ENCODE results near the gene AFF1. TPM values are rescaled to one million over a fixed set of nuclear protein-coding genes. Genes with fewer than 3 reads are reported as not detected.
"Not testable (repeated sequence)": the region's sequence is repeated elsewhere in the genome, so short reads cannot be mapped to it uniquely, and the experiment has no call there.

The AFF1 gene
- total and polyA plus RNA-seq, 2 donors (not counting 1 experiment from before 2014, with no cell fraction given): 15.5 to 21.1 TPM

DNA sequence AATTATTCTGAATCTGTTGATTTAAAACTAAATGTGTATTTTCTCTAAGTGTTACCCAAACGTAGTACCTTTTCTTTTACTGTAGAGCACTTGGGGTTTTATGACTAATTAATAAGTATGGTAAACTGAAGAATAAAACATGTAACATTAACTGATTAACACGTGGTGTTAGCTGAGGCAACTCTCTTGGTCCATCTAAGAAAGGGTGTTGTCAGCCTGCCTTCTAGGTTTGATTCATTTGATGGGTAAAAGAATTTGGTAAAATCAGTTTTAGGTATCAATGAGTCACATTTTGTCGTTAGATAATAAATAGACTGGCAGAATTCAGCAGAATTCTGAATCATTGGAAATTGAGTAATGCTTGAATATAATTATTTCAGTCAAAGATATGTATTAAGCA lies 99.7 kb downstream of the AFF1 start:
- H3K4me2 ChIP-seq (ENCODE audit: extremely low read depth, insufficient read depth, low read length): no peak overlapping the region
- H3K9me3 ChIP-seq (ENCODE audit: control insufficient read depth, insufficient read depth, low read depth, low read length): no peaks in the 10 kb centered on the region
- no peak overlapping the region for H3K27ac ChIP-seq (ENCODE audit: insufficient read depth, low read length)
- peaks cover 39% of the 10 kb centered on the region for H3K4me1 ChIP-seq (ENCODE audit: control insufficient read depth, extremely low read depth, insufficient read depth, low read length)
- H4K20me1 ChIP-seq (ENCODE audit: control insufficient read depth, extremely low read depth, insufficient read depth, low read length): no peaks in the 10 kb centered on the region
- TF ChIP-seq EZH2 (IDR thresholded peaks at IDR 0.05; ENCODE audit: low read length, missing control alignments): no peak
- TF ChIP-seq, protein P1, sequence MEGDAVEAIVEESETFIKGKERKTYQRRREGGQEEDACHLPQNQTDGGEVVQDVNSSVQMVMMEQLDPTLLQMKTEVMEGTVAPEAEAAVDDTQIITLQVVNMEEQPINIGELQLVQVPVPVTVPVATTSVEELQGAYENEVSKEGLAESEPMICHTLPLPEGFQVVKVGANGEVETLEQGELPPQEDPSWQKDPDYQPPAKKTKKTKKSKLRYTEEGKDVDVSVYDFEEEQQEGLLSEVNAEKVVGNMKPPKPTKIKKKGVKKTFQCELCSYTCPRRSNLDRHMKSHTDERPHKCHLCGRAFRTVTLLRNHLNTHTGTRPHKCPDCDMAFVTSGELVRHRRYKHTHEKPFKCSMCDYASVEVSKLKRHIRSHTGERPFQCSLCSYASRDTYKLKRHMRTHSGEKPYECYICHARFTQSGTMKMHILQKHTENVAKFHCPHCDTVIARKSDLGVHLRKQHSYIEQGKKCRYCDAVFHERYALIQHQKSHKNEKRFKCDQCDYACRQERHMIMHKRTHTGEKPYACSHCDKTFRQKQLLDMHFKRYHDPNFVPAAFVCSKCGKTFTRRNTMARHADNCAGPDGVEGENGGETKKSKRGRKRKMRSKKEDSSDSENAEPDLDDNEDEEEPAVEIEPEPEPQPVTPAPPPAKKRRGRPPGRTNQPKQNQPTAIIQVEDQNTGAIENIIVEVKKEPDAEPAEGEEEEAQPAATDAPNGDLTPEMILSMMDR (conservative IDR thresholded peaks at IDR 0.05 in 1 of 2, IDR thresholded peaks at IDR 0.05 in 1 of 2; ENCODE audit: low read depth in 1 of 2, low read length in 2 of 2): no peak
- no peak for DNase-seq (ENCODE audit: low read depth in 2 of 2)
- no peaks in the 10 kb centered on the region for H3K36me3 ChIP-seq (ENCODE audit: control insufficient read depth, insufficient read depth, low read length)
- H3K79me2 ChIP-seq (ENCODE audit: control insufficient read depth, insufficient read depth, low read length): peaks cover 56% of the 10 kb centered on the region
- H2AFZ ChIP-seq (ENCODE audit: low read length): no peak overlapping the region
- no peaks in the 10 kb centered on the region for H3K27me3 ChIP-seq (ENCODE audit: control insufficient read depth, insufficient read depth, low read length)
- H3K9ac ChIP-seq (ENCODE audit: insufficient read depth, low read length): no peak overlapping the region
- H3K4me3 ChIP-seq (replicated peaks in 1 of 4; ENCODE audit: control extremely low read depth in 1 of 4, insufficient read depth in 1 of 4, low read depth in 3 of 4, low read length in 4 of 4): no peak overlapping the region

DNA sequence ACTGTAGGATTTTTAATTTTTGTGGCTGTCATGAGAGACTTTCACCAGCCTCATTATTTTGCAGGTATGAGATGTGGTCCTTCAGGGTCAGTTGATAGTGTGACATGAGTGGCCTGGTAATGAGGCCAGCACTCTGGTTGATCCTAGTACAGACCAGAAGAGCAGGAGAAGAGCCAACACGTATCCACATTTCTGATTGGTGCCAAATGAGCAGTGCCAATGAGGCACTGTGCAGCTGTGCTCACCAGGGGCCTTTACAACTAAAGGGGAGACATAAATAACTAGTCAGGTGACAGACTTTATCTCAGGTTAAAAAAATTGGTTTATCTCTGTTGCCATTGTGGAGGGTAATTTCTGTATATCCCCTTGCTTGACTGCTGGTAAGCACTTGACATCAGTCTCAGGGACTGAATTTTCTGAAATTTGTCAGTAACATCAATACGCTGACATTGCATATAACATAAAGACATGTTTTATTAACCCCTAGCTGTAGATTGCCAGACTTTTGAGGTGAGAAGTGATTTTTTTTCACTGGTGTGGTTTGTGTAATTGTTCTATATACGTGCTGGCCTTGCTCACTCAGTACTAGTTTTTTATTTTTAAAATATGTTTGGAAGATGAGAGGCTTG lies 101.2 kb downstream of the AFF1 start:
- H3K27me3 ChIP-seq (ENCODE audit: control insufficient read depth, insufficient read depth, low read length): no peaks in the 10 kb centered on the region
- no peak overlapping the region for H3K9ac ChIP-seq (ENCODE audit: insufficient read depth, low read length)
- H3K9me3 ChIP-seq (ENCODE audit: control insufficient read depth, insufficient read depth, low read depth, low read length): no peaks in the 10 kb centered on the region
- no peak overlapping the region for H3K4me3 ChIP-seq (replicated peaks in 1 of 4; ENCODE audit: control extremely low read depth in 1 of 4, insufficient read depth in 1 of 4, low read depth in 3 of 4, low read length in 4 of 4)
- H3K36me3 ChIP-seq (ENCODE audit: control insufficient read depth, insufficient read depth, low read length): no peaks in the 10 kb centered on the region
- H3K4me1 ChIP-seq (ENCODE audit: control insufficient read depth, extremely low read depth, insufficient read depth, low read length): peaks cover 35% of the 10 kb centered on the region
- no peak for TF ChIP-seq EZH2 (IDR thresholded peaks at IDR 0.05; ENCODE audit: low read length, missing control alignments)
- TF ChIP-seq, protein P1 (conservative IDR thresholded peaks at IDR 0.05 in 1 of 2, IDR thresholded peaks at IDR 0.05 in 1 of 2; ENCODE audit: low read depth in 1 of 2, low read length in 2 of 2): no peak
- DNase-seq (ENCODE audit: low read depth in 2 of 2): no peak
- no peak overlapping the region for H3K4me2 ChIP-seq (ENCODE audit: extremely low read depth, insufficient read depth, low read length)
- no peak overlapping the region for H2AFZ ChIP-seq (ENCODE audit: low read length)
- H3K27ac ChIP-seq (ENCODE audit: insufficient read depth, low read length): no peak overlapping the region
- H3K79me2 ChIP-seq (ENCODE audit: control insufficient read depth, insufficient read depth, low read length): peaks cover 62% of the 10 kb centered on the region
- no peaks in the 10 kb centered on the region for H4K20me1 ChIP-seq (ENCODE audit: control insufficient read depth, extremely low read depth, insufficient read depth, low read length)

DNA sequence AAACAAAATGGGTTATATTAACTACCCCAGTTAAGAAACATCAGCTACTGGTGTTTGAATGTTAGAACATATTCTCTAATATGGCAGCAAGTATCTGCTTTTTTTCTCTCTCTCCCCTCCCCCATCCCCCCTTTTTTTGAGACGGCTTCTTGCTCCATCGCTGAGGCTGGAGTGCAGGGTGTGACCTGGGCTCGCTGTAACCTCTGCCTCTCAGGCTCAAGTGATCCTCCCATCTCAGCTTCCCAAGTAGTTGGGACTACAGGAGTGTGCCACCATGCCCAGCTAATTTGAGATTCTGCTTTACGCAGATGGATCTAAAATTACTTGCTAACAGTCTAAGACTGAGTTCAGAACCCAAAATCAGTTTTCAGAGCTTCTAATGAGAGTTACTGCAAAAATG lies 101.9 kb downstream of the AFF1 start:
- H3K9ac ChIP-seq (ENCODE audit: insufficient read depth, low read length): no peak overlapping the region
- no peak overlapping the region for H3K4me3 ChIP-seq (replicated peaks in 1 of 4; ENCODE audit: control extremely low read depth in 1 of 4, insufficient read depth in 1 of 4, low read depth in 3 of 4, low read length in 4 of 4)
- peaks cover 33% of the 10 kb centered on the region for H3K4me1 ChIP-seq (ENCODE audit: control insufficient read depth, extremely low read depth, insufficient read depth, low read length)
- H3K4me2 ChIP-seq (ENCODE audit: extremely low read depth, insufficient read depth, low read length): no peak overlapping the region
- H2AFZ ChIP-seq (ENCODE audit: low read length): no peak overlapping the region
- no peak for DNase-seq (ENCODE audit: low read depth in 2 of 2)
- H3K79me2 ChIP-seq (ENCODE audit: control insufficient read depth, insufficient read depth, low read length): peaks cover 62% of the 10 kb centered on the region
- H3K27me3 ChIP-seq (ENCODE audit: control insufficient read depth, insufficient read depth, low read length): no peaks in the 10 kb centered on the region
- no peaks in the 10 kb centered on the region for H4K20me1 ChIP-seq (ENCODE audit: control insufficient read depth, extremely low read depth, insufficient read depth, low read length)
- no peaks in the 10 kb centered on the region for H3K9me3 ChIP-seq (ENCODE audit: control insufficient read depth, insufficient read depth, low read depth, low read length)
- H3K36me3 ChIP-seq (ENCODE audit: control insufficient read depth, insufficient read depth, low read length): no peaks in the 10 kb centered on the region
- TF ChIP-seq EZH2 (IDR thresholded peaks at IDR 0.05; ENCODE audit: low read length, missing control alignments): no peak
- TF ChIP-seq, protein P1 (conservative IDR thresholded peaks at IDR 0.05 in 1 of 2, IDR thresholded peaks at IDR 0.05 in 1 of 2; ENCODE audit: low read depth in 1 of 2, low read length in 2 of 2): no peak
- H3K27ac ChIP-seq (ENCODE audit: insufficient read depth, low read length): no peak overlapping the region

DNA sequence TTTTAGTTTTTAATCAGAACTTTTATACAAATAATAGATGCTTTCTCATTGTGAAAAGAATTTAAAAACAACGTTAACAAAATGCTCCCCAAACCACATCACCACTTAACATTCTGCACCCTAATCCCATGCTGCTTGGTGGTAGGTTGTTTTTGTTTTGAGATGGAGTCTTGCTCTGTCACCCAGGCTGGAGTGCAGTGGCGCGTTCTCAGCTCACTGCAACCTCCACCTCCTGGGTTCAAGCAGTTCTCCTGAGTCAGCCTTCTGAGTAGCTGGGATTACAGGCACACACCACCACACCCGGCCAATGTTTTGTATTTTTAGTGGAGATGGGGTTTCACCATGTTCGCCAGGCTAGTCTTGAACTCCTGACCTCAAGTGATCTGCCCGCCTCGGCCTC lies 102.4 kb downstream of the AFF1 start:
- H3K4me2 ChIP-seq (ENCODE audit: extremely low read depth, insufficient read depth, low read length); H3K27me3 ChIP-seq (ENCODE audit: control insufficient read depth, insufficient read depth, low read length); H3K9me3 ChIP-seq (ENCODE audit: control insufficient read depth, insufficient read depth, low read depth, low read length); H4K20me1 ChIP-seq (ENCODE audit: control insufficient read depth, extremely low read depth, insufficient read depth, low read length); H3K27ac ChIP-seq (ENCODE audit: insufficient read depth, low read length); H2AFZ ChIP-seq (ENCODE audit: low read length); H3K36me3 ChIP-seq (ENCODE audit: control insufficient read depth, insufficient read depth, low read length); H3K4me3 ChIP-seq (replicated peaks in 1 of 4; ENCODE audit: control extremely low read depth in 1 of 4, insufficient read depth in 1 of 4, low read depth in 3 of 4, low read length in 4 of 4); DNase-seq (ENCODE audit: low read depth in 2 of 2); H3K9ac ChIP-seq (ENCODE audit: insufficient read depth, low read length): not testable (repeated sequence)
- Histone ChIP-seq H3K4me1 (ENCODE audit: control insufficient read depth, extremely low read depth, insufficient read depth, low read length) (peaks cover 31% of the 10 kb centered on the region), H3K79me2 (ENCODE audit: control insufficient read depth, insufficient read depth, low read length) (peaks cover 60% of the 10 kb centered on the region)
